KMS-11 (cell line): Measurements from ENCODE around the gene TOLLIP.

Experiments used
- H2AFZ ChIP-seq: fragments of 200-600 bp; sonication (generic); 2 replicates; pipeline ENCODE4 v1.6.1; 2016; ENCODE audit warnings: antibody characterized with exemption, mixed run types, low read depth
- H3K27ac ChIP-seq: fragments of 200-600 bp; sonication (generic); 2 replicates; pipeline ENCODE4 v1.6.1; 2016; ENCODE audit warnings: mild to moderate bottlenecking, mixed run types
- H3K27me3 ChIP-seq: fragments of 200-600 bp; sonication (generic); 2 replicates; pipeline ENCODE4 v1.6.1; 2017; ENCODE audit warnings: mild to moderate bottlenecking, low read depth, mixed run types, moderate library complexity; ENCODE audit not compliant: insufficient read depth
- H3K36me3 ChIP-seq: fragments of 200-600 bp; sonication (generic); 2 replicates; pipeline ENCODE4 v1.6.1; 2017; ENCODE audit warnings: mild to moderate bottlenecking, mixed run types; ENCODE audit not compliant: insufficient read depth
- H3K4me1 ChIP-seq: fragments of 200-600 bp; sonication (generic); 2 replicates; pipeline ENCODE4 v1.6.1; 2016; ENCODE audit warnings: mild to moderate bottlenecking, low read depth, mixed run types; ENCODE audit not compliant: poor library complexity, severe bottlenecking
- H3K4me2 ChIP-seq: fragments of 200-600 bp; sonication (generic); 2 replicates; pipeline ENCODE4 v1.7.0; 2016; ENCODE audit warnings: mild to moderate bottlenecking, mixed run types
- H3K4me3 ChIP-seq: fragments of 200-600 bp; sonication (generic); IDR thresholded peaks from 2 replicates; pipeline ENCODE4 v1.6.1; 2017; ENCODE audit warnings: low read depth, low read length, mixed read lengths; ENCODE audit not compliant: insufficient read depth
- H3K79me2 ChIP-seq: fragments of 200-600 bp; sonication (generic); 2 replicates; pipeline ENCODE4 v1.6.1; 2016; ENCODE audit warnings: low read depth, mixed run types; ENCODE audit not compliant: insufficient read depth
- H3K9ac ChIP-seq: fragments of 200-600 bp; sonication (generic); 2 replicates; pipeline ENCODE4 v1.6.1; 2016; ENCODE audit warnings: mild to moderate bottlenecking, mixed run types
- H4K20me1 ChIP-seq: fragments of 200-600 bp; sonication (generic); 2 replicates; pipeline ENCODE4 v1.6.1; 2016; ENCODE audit warnings: mild to moderate bottlenecking, mixed run types; ENCODE audit not compliant: insufficient read depth
- CTCF ChIP-seq: fragments of 200-600 bp; sonication (generic); conservative IDR thresholded peaks from 2 replicates; pipeline ENCODE4 v1.6.1; 2017; ENCODE audit warnings: low read depth, mild to moderate bottlenecking, antibody characterized with exemption, low read length, moderate library complexity, mixed read lengths

Gene TOLLIP

GRCh38 chr11:1229471-1230120, 79.8 kb downstream of the TOLLIP start:
- Histone ChIP-seq H3K36me3 (no peaks in the 10 kb centered on the region), H3K79me2 (no peaks in the 10 kb centered on the region), H3K4me3 (no peak overlapping the region), H4K20me1 (no peaks in the 10 kb centered on the region), H2AFZ (no peak overlapping the region), H3K27me3 (peaks cover 52% of the 10 kb centered on the region), H3K4me1 (no peaks in the 10 kb centered on the region), H3K4me2 (no peak overlapping the region), H3K27ac (no peak overlapping the region), H3K9ac (no peak overlapping the region)
- TF ChIP-seq CTCF = no peak

GRCh38 chr11:1228921-1229451, 80.4 kb downstream of the TOLLIP start:
- H3K36me3 ChIP-seq = no peaks in the 10 kb centered on the region
- H3K79me2 ChIP-seq = no peaks in the 10 kb centered on the region
- H3K27me3 ChIP-seq = peaks cover 51% of the 10 kb centered on the region
- no peak overlapping the region for H3K4me2 ChIP-seq
- no peaks in the 10 kb centered on the region for H3K4me1 ChIP-seq
- no peak overlapping the region for H2AFZ ChIP-seq
- no peak overlapping the region for H3K9ac ChIP-seq
- TF ChIP-seq CTCF = no peak
- no peaks in the 10 kb centered on the region for H4K20me1 ChIP-seq
- H3K27ac ChIP-seq = no peak overlapping the region
- H3K4me3 ChIP-seq = no peak overlapping the region

- Histone ChIP-seq H3K79me2 (no peaks in the 10 kb centered on the region), H3K27ac (no peak overlapping the region), H3K4me3 (no peak overlapping the region), H3K36me3 (no peaks in the 10 kb centered on the region), H2AFZ (no peak overlapping the region), H4K20me1 (no peaks in the 10 kb centered on the region), H3K4me2 (no peak overlapping the region), H3K4me1 (no peaks in the 10 kb centered on the region), H3K9ac (no peak overlapping the region), H3K27me3 (peaks cover 51% of the 10 kb centered on the region)
- no peak for TF ChIP-seq CTCF
Measured at GRCh38 chr11:1228101-1228821, 81.2 kb downstream of the TOLLIP start.

GRCh38 chr11:1227551-1228100, 81.8 kb downstream of the TOLLIP start:
- Histone ChIP-seq H3K36me3 (no peaks in the 10 kb centered on the region), H3K4me2 (no peak overlapping the region), H3K27ac (no peak overlapping the region), H3K27me3 (peaks cover 49% of the 10 kb centered on the region), H3K9ac (no peak overlapping the region), H3K4me1 (no peaks in the 10 kb centered on the region), H4K20me1 (no peaks in the 10 kb centered on the region), H2AFZ (no peak overlapping the region), H3K79me2 (no peaks in the 10 kb centered on the region), H3K4me3 (no peak overlapping the region)
- TF ChIP-seq CTCF = no peak
